GM12892 (cell line): ENCODE data around the gene CFAP97D2.

Experiments
- DNase-seq: peaks from one replicate; pipeline ENCODE4 v3.0.0; 2011; ENCODE audit not compliant: insufficient read length
- FAIRE-seq: peaks from 2 replicates; lab custom pipeline; 2011; peaks lifted over from hg19 to GRCh38; lab: Jason Lieb, UNC
- POLR2A ChIP-seq: IDR thresholded peaks from 2 replicates; pipeline ENCODE4 v1.6.1; 2011; ENCODE audit warnings: low read depth, low read length, control low read depth
- POLR2AphosphoS5 ChIP-seq: IDR thresholded peaks from 2 replicates; pipeline ENCODE4 v1.6.1; 2011; ENCODE audit warnings: low read depth, low read length, control low read depth
- TAF1 ChIP-seq: IDR thresholded peaks from 2 replicates; pipeline ENCODE4 v1.6.1; 2011; ENCODE audit warnings: low read depth, mild to moderate bottlenecking, control low read depth, low read length, borderline replicate concordance

Gene CFAP97D2

GRCh38 chr13:114224201-114224600, 45.1 kb downstream of the CFAP97D2 start:
- DNase-seq (no peak), FAIRE-seq (no peak)
- TF ChIP-seq POLR2AphosphoS5 (no peak), POLR2A (no peak), TAF1 (no peak)

- TF ChIP-seq POLR2AphosphoS5 = no peak
- no peak for TF ChIP-seq TAF1
- no peak for TF ChIP-seq POLR2A
- no peak for DNase-seq
- FAIRE-seq = no peak
Measured at GRCh38 chr13:114225610-114226009, 46.6 kb downstream of the CFAP97D2 start.

- DNase-seq (no peak), FAIRE-seq (no peak)
- TF ChIP-seq POLR2A = no peak
- TF ChIP-seq POLR2AphosphoS5 = no peak
- TF ChIP-seq TAF1 = no peak
Measured at GRCh38 chr13:114226088-114226487, 47.0 kb downstream of the CFAP97D2 start.

GRCh38 chr13:114226699-114227323, 47.8 kb downstream of the CFAP97D2 start:
- TF ChIP-seq TAF1 (no peak), POLR2A (no peak), POLR2AphosphoS5 (no peak)
- FAIRE-seq = peak; percentile 90

GRCh38 chr13:114227528-114227927, 48.5 kb downstream of the CFAP97D2 start:
- FAIRE-seq (no peak), DNase-seq (no peak)
- no peak for TF ChIP-seq POLR2A

More at GRCh38 chr13:114226699-114227323, 47.8 kb downstream of the CFAP97D2 start:
- DNase-seq = peak; percentile 72

- DNase-seq = no peak
- TF ChIP-seq TAF1 = no peak
- TF ChIP-seq POLR2AphosphoS5 = no peak
- TF ChIP-seq POLR2A = no peak
- no peak for FAIRE-seq
Measured at GRCh38 chr13:114228176-114228575, 49.1 kb downstream of the CFAP97D2 start.

GRCh38 chr13:114229506-114229905, 50.4 kb downstream of the CFAP97D2 start:
- no peak for FAIRE-seq
- no peak for TF ChIP-seq TAF1
- TF ChIP-seq POLR2AphosphoS5 = no peak
- no peak for TF ChIP-seq POLR2A
- DNase-seq = no peak

GRCh38 chr13:114230117-114230516, 51.1 kb downstream of the CFAP97D2 start:
- TF ChIP-seq POLR2AphosphoS5 = no peak
- no peak for TF ChIP-seq POLR2A
- TF ChIP-seq TAF1 = no peak
- FAIRE-seq (no peak), DNase-seq (no peak)

GRCh38 chr13:114230575-114230974, 51.5 kb downstream of the CFAP97D2 start:
- no peak for TF ChIP-seq TAF1
- TF ChIP-seq POLR2A = no peak
- TF ChIP-seq POLR2AphosphoS5 = no peak
- DNase-seq (no peak), FAIRE-seq (no peak)

GRCh38 chr13:114231886-114232285, 52.8 kb downstream of the CFAP97D2 start:
- FAIRE-seq = no peak
- TF ChIP-seq POLR2AphosphoS5 = no peak
- no peak for TF ChIP-seq POLR2A
- no peak for TF ChIP-seq TAF1

GRCh38 chr13:114234266-114234644, 55.2 kb downstream of the CFAP97D2 start:
- FAIRE-seq (no peak), DNase-seq (no peak)
- TF ChIP-seq TAF1 (no peak), POLR2A (no peak), POLR2AphosphoS5 (no peak)

More at GRCh38 chr13:114231886-114232285, 52.8 kb downstream of the CFAP97D2 start:
- DNase-seq = no peak

GRCh38 chr13:114234645-114235421, 55.8 kb downstream of the CFAP97D2 start, which contains the start of gene CDC16:
Gene CDC16, plus strand, starts transcription at chr13:114234897. Its CDS starts 188 bp downstream, at chr13:114235085.
- TF ChIP-seq POLR2AphosphoS5 (0 out of 2 replicates have a peak, but pooled peaks have one; percentile 39), TAF1 (no peak), POLR2A (peak; percentile 78)
- DNase-seq = peak; percentile 87
- FAIRE-seq = peak; percentile 85
